ENCODE data around the gene PRRT1B.

Gene PRRT1B

GRCh38 chr9:131524665-131525315 is 20.5 kb upstream of the PRRT1B start:
- TF ChIP-seq PATZ1 (CRISPR knock-in tag; IDR thresholded peaks at IDR 0.05; ENCODE audit: borderline replicate concordance) (no peak), ZNF70 (CRISPR knock-in tag; IDR thresholded peaks at IDR 0.05) (no peak), ISL1 (CRISPR knock-in tag; IDR thresholded peaks at IDR 0.05) (no peak), BACH2 (CRISPR knock-in tag; IDR thresholded peaks at IDR 0.05; ENCODE audit: borderline replicate concordance) (no peak), ZNF8 (CRISPR knock-in tag; IDR thresholded peaks at IDR 0.05) (no peak), ESRRG (CRISPR knock-in tag; IDR thresholded peaks at IDR 0.05) (no peak), RARB (CRISPR knock-in tag; IDR thresholded peaks at IDR 0.05) (no peak), CSDC2 (CRISPR knock-in tag; IDR thresholded peaks at IDR 0.05) (no peak), CREB5 (CRISPR knock-in tag; IDR thresholded peaks at IDR 0.05; ENCODE audit: low read depth) (no peak), OSR1 (CRISPR knock-in tag; IDR thresholded peaks at IDR 0.05) (no peak), GLIS3 (CRISPR knock-in tag; IDR thresholded peaks at IDR 0.05) (no peak), ARNTL (CRISPR knock-in tag; IDR thresholded peaks at IDR 0.05; ENCODE audit: borderline replicate concordance, low read depth) (no peak), TOX (CRISPR knock-in tag; IDR thresholded peaks at IDR 0.05; ENCODE audit: borderline replicate concordance) (no peak), SNAI2 (CRISPR knock-in tag; IDR thresholded peaks at IDR 0.05) (no peak), TSHZ2 (CRISPR knock-in tag; IDR thresholded peaks at IDR 0.05) (no peak), ZFP3 (CRISPR knock-in tag; IDR thresholded peaks at IDR 0.05) (no peak), POU6F1 (CRISPR knock-in tag; IDR thresholded peaks at IDR 0.05; ENCODE audit: borderline replicate concordance, low read depth) (no peak), CSRNP3 (CRISPR knock-in tag; IDR thresholded peaks at IDR 0.05) (no peak)
- no peak for ATAC-seq

- TF ChIP-seq RARB (CRISPR knock-in tag; IDR thresholded peaks at IDR 0.05) (no peak), TSHZ2 (CRISPR knock-in tag; IDR thresholded peaks at IDR 0.05) (no peak), ZNF8 (CRISPR knock-in tag; IDR thresholded peaks at IDR 0.05) (no peak), ZFP3 (CRISPR knock-in tag; IDR thresholded peaks at IDR 0.05) (no peak), ARNTL (CRISPR knock-in tag; IDR thresholded peaks at IDR 0.05; ENCODE audit: borderline replicate concordance, low read depth) (no peak), ZNF565 (CRISPR knock-in tag; conservative IDR thresholded peaks at IDR 0.05; ENCODE audit: low read depth) (no peak), ISL1 (CRISPR knock-in tag; IDR thresholded peaks at IDR 0.05) (no peak), ZFP30 (CRISPR knock-in tag; IDR thresholded peaks at IDR 0.05) (no peak), CSRNP3 (CRISPR knock-in tag; IDR thresholded peaks at IDR 0.05) (no peak)
- ATAC-seq = no peak
Measured at GRCh38 chr9:131525643-131526565, 19.4 kb upstream of the PRRT1B start.
